Epithelial cell of proximal tubule (primary cell): ENCODE measurements around the gene VPS26A. TPM values are rescaled to one million over a fixed set of nuclear protein-coding genes. Genes with fewer than 3 reads are reported as not detected.

ENCODE experiments used
- DNase-seq: peaks from one replicate; pipeline ENCODE4 v3.0.0-alpha.2; 2011; ENCODE audit warnings: low read depth
- H3K4me3 ChIP-seq: 2 replicates; pipeline ENCODE4 v1.5.1; 2011; ENCODE audit warnings: low read depth, mild to moderate bottlenecking, low read length
- total RNA-seq: library from RNA; depleted of rRNA; stranded (reverse); fragments of >200 nt; gene quantifications from 2 replicates; pipeline ENCODE4 v1.2.3, GENCODE V29; 2015
- TF ChIP-seq, protein P1 (sequence below): conservative IDR thresholded peaks from 2 replicates; pipeline ENCODE4 v1.5.1; 2012; ENCODE audit warnings: low read depth, mild to moderate bottlenecking, low read length

VPS26A gene
- total RNA-seq, 1 donor from 2014 or later: 23.6 TPM

DNA sequence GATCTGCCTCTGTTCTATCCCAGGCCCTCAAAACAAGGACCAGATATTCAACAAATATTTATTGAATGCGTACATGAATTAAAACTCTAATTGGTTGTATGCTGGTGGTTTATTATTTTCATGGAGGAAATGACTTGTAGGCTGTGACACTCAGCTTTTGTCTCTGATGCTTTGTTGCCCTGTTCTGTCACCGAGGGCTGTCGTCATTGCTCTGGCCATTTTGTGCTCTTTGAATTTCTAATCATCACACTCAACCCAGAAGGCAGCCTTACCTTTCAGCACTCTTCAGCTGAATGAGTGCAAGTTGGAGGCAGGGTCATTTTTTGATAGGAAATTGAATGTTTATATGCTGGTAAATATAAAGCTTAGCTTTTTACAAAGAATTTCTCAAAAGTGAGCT is 21.5 kb upstream of the VPS26A start:
- no peak for DNase-seq
- TF ChIP-seq, protein P1, sequence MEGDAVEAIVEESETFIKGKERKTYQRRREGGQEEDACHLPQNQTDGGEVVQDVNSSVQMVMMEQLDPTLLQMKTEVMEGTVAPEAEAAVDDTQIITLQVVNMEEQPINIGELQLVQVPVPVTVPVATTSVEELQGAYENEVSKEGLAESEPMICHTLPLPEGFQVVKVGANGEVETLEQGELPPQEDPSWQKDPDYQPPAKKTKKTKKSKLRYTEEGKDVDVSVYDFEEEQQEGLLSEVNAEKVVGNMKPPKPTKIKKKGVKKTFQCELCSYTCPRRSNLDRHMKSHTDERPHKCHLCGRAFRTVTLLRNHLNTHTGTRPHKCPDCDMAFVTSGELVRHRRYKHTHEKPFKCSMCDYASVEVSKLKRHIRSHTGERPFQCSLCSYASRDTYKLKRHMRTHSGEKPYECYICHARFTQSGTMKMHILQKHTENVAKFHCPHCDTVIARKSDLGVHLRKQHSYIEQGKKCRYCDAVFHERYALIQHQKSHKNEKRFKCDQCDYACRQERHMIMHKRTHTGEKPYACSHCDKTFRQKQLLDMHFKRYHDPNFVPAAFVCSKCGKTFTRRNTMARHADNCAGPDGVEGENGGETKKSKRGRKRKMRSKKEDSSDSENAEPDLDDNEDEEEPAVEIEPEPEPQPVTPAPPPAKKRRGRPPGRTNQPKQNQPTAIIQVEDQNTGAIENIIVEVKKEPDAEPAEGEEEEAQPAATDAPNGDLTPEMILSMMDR: no peak
- H3K4me3 ChIP-seq: no peak overlapping the region

DNA sequence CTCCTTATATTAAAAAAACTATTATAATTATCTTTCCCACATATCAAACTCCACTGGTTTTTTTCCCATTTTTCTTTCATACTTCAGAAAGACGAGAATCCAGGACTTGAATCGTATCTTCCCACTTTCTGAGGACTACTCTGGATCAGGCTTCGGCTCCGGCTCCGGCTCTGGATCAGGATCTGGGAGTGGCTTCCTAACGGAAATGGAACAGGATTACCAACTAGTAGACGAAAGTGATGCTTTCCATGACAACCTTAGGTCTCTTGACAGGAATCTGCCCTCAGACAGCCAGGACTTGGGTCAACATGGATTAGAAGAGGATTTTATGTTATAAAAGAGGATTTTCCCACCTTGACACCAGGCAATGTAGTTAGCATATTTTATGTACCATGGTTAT is 20.2 kb upstream of the VPS26A start:
- TF ChIP-seq, protein P1: no peak
- H3K4me3 ChIP-seq: no peak overlapping the region
- DNase-seq: no peak

DNA sequence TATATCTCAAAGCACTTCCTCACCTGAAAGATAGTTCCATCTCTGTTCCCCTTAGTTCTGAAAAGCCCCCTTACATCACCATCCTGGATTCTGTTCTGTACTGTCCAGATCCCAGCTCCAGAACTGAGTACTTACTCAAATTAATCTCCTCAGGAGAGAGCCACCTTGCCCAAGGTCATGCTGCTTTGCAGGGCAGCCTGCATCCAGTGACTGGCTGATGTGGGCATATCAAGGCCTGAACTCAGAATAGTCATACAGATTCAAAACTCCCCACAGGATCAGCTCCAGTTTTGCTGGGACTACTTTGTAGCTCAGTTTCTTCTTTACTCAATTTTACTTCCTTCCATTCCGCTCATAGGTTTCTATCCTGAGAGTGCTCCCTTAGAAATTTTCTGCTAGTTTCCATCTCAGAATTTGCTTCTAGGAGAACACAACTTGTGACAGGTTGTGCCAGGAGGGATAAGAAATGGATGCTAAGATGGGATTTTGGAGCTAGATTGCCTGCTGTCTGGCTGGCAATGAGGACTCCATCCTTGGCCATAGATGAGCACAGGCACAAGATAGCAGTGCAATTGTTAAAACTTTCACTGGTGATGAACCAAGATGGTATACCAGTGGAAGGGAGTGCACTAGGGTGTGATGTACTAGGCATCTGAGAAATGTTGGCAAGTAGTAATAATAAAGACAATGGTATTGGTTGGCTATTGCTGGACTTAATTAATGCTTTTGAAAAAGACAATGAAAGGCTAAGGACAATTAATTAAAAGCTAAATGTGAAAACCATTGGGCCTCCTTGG is 18.8 kb upstream of the VPS26A start:
- TF ChIP-seq, protein P1: no peak
- no peak overlapping the region for H3K4me3 ChIP-seq
- no peak for DNase-seq

DNA sequence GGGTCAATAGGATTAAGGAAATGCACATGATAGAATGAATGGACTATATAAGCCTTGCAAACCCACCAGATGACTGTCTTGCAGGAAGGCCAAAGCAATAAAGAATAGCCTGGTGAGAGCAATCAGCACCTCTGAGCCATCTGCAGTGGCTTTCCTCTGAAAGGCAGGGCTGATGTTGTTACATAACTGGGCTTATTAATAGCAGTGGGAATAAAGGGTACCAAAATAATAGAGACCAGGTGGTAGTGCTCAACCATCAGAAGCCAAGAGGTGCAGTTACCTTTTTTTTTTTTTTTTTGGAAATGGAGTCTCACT is 16.8 kb upstream of the VPS26A start:
- TF ChIP-seq, protein P1: no peak
- DNase-seq: no peak
- H3K4me3 ChIP-seq: no peak overlapping the region

DNA sequence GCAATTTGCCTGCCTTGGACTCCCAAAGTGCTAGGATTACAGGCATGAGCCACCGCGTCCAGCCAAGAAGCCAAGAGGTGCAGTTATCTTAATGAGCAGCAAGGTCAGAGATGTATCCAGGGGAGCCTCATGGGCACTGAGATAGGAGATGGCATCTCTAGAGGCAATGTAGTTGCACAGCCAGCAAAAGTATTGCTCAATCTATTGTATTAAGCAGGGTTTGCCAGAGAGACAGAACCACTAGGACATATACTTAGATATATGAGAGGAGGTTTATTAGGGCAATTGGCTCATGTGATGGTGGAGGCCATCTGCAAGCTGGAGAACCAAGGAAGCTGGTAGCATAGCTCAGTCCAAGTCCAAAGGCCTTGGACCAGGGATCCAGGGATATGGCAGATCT is 16.3 kb upstream of the VPS26A start:
- DNase-seq: no peak
- no peak overlapping the region for H3K4me3 ChIP-seq
- TF ChIP-seq, protein P1: no peak

DNA sequence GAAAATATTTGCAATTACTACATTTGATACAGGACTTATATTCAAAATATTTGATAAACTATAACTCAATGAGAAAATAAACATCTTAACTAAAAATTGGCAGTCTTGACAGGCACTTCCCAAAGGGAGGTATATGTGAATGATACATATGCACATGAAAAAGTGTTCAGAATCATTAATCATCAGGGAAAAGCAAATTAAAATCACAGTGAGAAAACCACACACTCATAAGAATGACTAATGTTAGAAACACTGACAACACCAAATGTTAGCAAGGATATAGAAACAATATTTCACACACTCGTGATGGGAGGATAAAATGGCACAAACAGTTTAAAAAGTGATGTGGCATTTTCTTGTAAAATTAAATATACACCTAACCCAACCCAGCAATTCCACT is 4.1 kb upstream of the VPS26A start:
- no peak overlapping the region for H3K4me3 ChIP-seq
- no peak for DNase-seq
- TF ChIP-seq, protein P1: no peak

DNA sequence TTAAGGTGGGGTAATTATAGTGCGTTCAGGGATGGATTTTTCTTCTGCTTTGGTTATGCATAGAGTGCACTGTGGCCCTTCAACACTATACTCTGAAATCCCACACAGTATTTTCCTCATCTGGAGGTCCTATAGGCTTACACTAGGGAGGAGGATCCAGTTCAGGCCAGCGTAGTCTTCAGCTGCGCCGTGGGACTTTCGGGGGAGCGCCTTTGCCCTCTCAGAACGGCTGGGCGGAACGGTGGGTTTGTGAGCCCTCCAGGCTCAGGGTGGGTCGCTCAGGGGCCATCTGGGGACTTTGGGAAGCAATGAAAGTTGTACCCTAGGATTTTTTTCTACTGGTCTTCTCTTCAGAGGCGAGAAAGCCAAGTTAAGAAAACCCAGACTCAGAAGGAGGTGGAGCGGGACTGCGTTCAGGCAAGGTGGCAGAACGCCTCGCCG is 652 bp upstream of the VPS26A start:
- DNase-seq: no peak
- H3K4me3 ChIP-seq: peak overlapping the region; percentile 79
- TF ChIP-seq, protein P1: no peak
